HCT116 (cell line): Measurements from ENCODE around the gene DHX32.

ENCODE experiments used
- ATF3 ChIP-seq: IDR thresholded peaks from 2 replicates; pipeline ENCODE4 v1.6.1; 2012
- CEBPB ChIP-seq: IDR thresholded peaks from 2 replicates; pipeline ENCODE4 v1.6.1; 2012; ENCODE audit warnings: low read depth
- CTCF ChIP-seq, 3 experiments: fragments of 200-600 bp in 1 of 3; sonication (generic) in 1 of 3; IDR thresholded peaks in 2 of 3; conservative IDR thresholded peaks in 1 of 3; 2 replicates each; pipeline ENCODE4 v1.5.1; 2012 to 2017; ENCODE audit warnings: low read depth in 2 of 3, low read length in 2 of 3, antibody characterized with exemption in 1 of 3, borderline replicate concordance in 1 of 3, control low read depth in 1 of 3, mild to moderate bottlenecking in 1 of 3, mixed read lengths in 1 of 3, mixed run types in 1 of 3, moderate library complexity in 1 of 3; ENCODE audit not compliant: insufficient read depth in 1 of 3
- EGR1 ChIP-seq: IDR thresholded peaks from 2 replicates; pipeline ENCODE4 v1.6.1; 2012; ENCODE audit warnings: low read depth
- ELF1 ChIP-seq: IDR thresholded peaks from 2 replicates; pipeline ENCODE4 v1.6.1; 2012; ENCODE audit warnings: low read depth, borderline replicate concordance
- EZH2 ChIP-seq: fragments of 200-600 bp; sonication (generic); IDR thresholded peaks from 2 replicates; pipeline ENCODE4 v1.6.1; 2017; ENCODE audit warnings: antibody characterized with exemption, mixed run types
- EZH2phosphoT487 ChIP-seq: fragments of 200-600 bp; IDR thresholded peaks from 2 replicates; pipeline ENCODE4 v1.6.1; 2018; ENCODE audit warnings: antibody characterized with exemption, borderline replicate concordance
- JUND ChIP-seq: IDR thresholded peaks from 2 replicates; pipeline ENCODE4 v1.6.1; 2012
- POLR2AphosphoS5 ChIP-seq: IDR thresholded peaks from 2 replicates; pipeline ENCODE4 v1.6.1; 2011; ENCODE audit warnings: mild to moderate bottlenecking, low read depth, low read length, moderate library complexity
- RAD21 ChIP-seq: IDR thresholded peaks from 2 replicates; pipeline ENCODE4 v1.6.1; 2012; ENCODE audit warnings: low read depth, mild to moderate bottlenecking
- REST ChIP-seq: IDR thresholded peaks from 2 replicates; pipeline ENCODE4 v1.6.1; 2012; ENCODE audit warnings: low read depth
- YY1 ChIP-seq: IDR thresholded peaks from 2 replicates; pipeline ENCODE4 v1.6.1; 2011; ENCODE audit warnings: low read length, low read depth, moderate library complexity, mild to moderate bottlenecking; ENCODE audit not compliant: insufficient replicate concordance; ENCODE audit errors: extremely low read depth

DNA sequence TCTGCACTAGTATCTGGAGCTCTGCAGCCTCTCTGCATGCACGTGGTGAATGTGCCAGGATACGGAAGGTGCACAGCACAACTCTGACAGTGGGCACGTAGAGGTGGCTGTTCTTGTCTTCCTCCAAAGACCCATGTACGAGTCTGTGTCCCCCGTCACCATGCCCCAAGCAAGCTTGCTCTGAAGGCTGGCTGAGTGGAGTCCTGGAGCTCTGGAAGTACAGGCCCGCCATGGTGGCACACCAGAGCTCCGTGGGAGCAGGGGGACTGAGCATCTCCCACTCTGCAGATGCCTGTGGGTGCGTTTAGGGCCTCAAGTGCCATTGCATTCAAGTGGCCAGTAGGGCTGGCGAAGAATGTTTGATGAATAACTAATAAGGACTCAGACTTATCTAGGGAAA lies 40.7 kb downstream of the DHX32 start:
- TF ChIP-seq JUND (no peak), EGR1 (no peak), ATF3 (no peak), REST (no peak), EZH2 (no peak), CTCF (IDR thresholded peaks at IDR 0.05 in 2 of 3, conservative IDR thresholded peaks at IDR 0.05 in 1 of 3; ENCODE audit: borderline replicate concordance in 1 of 3, insufficient read depth in 1 of 3, low read depth in 2 of 3, low read length in 2 of 3) (no peak), ELF1 (no peak), CEBPB (no peak), POLR2AphosphoS5 (no peak), EZH2phosphoT487 (no peak), RAD21 (no peak), YY1 (no peak)
